Tibial artery (tissue), 4 donors: Measurements from ENCODE around the gene CKAP2L.

Experiments
- DNase-seq, 2 donors: peaks; one replicate each; pipeline ENCODE4 v3.0.0-alpha.2; 2019
- H3K27ac ChIP-seq, 2 donors: fragments of 200-600 bp; sonication (generic) in 1 of 2; 1 replicate in 1 of 2; 2 replicates in 1 of 2; pipeline ENCODE4 v1.5.1; 2018 to 2019; ENCODE audit warnings: mild to moderate bottlenecking in 1 of 2
- H3K27me3 ChIP-seq, 2 donors: fragments of 200-600 bp; sonication (generic) in 1 of 2; one replicate each; pipeline versions ENCODE4 v1.5.1 to v1.6.0; 2016 to 2019
- H3K36me3 ChIP-seq, 3 donors: fragments of 200-600 bp; sonication (generic) in 2 of 3; one replicate each; pipeline ENCODE4 v1.5.1; 2016 to 2019; ENCODE audit warnings: mild to moderate bottlenecking in 2 of 3
- H3K4me1 ChIP-seq, 4 donors: fragments of 200-600 bp; sonication (generic) in 2 of 4; 1 replicate in 3 of 4; 2 replicates in 1 of 4; pipeline ENCODE4 v1.5.1; 2016 to 2019
- H3K4me3 ChIP-seq, 2 donors: fragments of 200-600 bp; sonication (generic) in 1 of 2; 1 replicate in 1 of 2; 2 replicates in 1 of 2; pipeline ENCODE4 v1.5.1; 2018 to 2019; ENCODE audit warnings: mild to moderate bottlenecking in 2 of 2
- H3K9me3 ChIP-seq, 3 donors: fragments of 200-600 bp; sonication (generic) in 1 of 3; one replicate each; pipeline ENCODE4 v1.5.1; 2016 to 2019
- CTCF ChIP-seq, 2 experiments: fragments of 200-600 bp in 1 of 2; fragments of 450-650 bp in 1 of 2; IDR thresholded peaks; one replicate each; pipeline ENCODE4 v1.5.1; 2017 to 2019; ENCODE audit warnings: antibody characterized with exemption in 2 of 2, mild to moderate bottlenecking in 1 of 2, moderate library complexity in 1 of 2
- intact Hi-C: fragments of 100-400 bp; cut with DNase I; formaldehyde crosslinking; loops from one replicate; pipeline ENCODE4 v1.15.0; 2023; ENCODE audit warnings: low total_unique reads

The CKAP2L gene, protein sequence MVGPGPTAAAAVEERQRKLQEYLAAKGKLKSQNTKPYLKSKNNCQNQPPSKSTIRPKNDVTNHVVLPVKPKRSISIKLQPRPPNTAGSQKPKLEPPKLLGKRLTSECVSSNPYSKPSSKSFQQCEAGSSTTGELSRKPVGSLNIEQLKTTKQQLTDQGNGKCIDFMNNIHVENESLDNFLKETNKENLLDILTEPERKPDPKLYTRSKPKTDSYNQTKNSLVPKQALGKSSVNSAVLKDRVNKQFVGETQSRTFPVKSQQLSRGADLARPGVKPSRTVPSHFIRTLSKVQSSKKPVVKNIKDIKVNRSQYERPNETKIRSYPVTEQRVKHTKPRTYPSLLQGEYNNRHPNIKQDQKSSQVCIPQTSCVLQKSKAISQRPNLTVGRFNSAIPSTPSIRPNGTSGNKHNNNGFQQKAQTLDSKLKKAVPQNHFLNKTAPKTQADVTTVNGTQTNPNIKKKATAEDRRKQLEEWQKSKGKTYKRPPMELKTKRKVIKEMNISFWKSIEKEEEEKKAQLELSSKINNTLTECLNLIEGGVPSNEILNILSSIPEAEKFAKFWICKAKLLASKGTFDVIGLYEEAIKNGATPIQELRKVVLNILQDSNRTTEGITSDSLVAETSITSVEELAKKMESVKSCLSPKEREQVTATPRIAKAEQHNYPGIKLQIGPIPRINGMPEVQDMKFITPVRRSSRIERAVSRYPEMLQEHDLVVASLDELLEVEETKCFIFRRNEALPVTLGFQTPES

DNA sequence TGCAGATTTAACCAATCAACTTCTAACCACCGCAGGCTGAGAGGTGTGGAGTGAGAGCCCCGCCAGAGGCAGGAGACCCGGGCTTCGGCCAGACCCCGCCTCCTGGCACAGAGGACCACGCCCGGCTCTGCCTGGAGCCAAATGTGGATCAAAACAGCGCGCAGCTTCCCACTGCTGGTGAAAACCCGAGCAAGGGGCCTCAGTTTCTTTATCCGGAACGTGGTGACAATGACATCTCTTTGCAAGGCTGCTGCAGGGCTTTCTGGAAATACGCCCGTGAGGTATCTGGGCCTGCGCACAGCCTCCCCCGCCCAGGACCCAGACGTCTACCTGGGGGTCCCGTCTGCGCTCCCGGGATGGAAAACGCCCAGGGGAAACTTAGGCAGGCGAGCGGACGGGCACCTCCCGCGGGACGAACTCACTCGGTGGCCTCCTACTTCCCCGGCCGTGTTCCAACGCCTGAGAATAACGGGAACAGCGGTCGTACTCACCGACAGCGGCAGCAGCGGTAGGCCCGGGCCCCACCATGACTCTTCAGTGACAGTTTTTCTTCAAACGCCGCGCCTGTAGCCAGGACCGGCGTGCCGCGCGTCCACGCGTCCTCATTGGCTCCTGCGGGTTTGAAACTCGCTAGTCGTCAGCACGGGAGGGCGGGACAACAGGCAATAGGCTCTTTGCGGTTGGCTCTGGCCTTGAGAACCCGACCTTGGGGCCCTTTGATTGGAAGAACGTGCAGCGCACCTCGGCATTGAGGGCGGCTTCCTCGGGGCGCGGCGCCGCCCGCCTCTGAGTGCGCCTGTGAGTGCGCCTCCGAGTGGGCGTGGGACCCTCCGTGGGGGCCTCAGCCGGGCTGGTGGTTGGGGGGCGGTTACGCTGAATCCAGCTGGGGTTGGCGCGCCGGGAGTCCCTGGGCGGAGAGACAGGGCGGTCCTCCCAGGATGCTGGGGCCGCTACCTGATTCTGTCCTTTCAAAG is at the start of gene CKAP2L:
TSS of gene CKAP2L (minus strand) at position 539 of the 974 bp plus-strand sequence. CDS start at position 528, 11 bp downstream.
- Histone ChIP-seq H3K4me1 (peaks cover 0 to 14% (median 9%) of the 10 kb centered on the region in 4 donors), H3K9me3 (no peaks in the 10 kb centered on the region), H3K27ac (peak within 1 kb of the TSS; percentile 19 to 35), H3K4me3 (peak within 1 kb of the TSS; percentile 62 to 69), H3K36me3 (no peaks in the 10 kb centered on the region), H3K27me3 (no peaks in the 10 kb centered on the region)
- no peak for TF ChIP-seq CTCF (IDR thresholded peaks at IDR 0.05)
- DNase-seq, result peak; percentile 94 to 95
- intact Hi-C loops, result no loop called here

DNA sequence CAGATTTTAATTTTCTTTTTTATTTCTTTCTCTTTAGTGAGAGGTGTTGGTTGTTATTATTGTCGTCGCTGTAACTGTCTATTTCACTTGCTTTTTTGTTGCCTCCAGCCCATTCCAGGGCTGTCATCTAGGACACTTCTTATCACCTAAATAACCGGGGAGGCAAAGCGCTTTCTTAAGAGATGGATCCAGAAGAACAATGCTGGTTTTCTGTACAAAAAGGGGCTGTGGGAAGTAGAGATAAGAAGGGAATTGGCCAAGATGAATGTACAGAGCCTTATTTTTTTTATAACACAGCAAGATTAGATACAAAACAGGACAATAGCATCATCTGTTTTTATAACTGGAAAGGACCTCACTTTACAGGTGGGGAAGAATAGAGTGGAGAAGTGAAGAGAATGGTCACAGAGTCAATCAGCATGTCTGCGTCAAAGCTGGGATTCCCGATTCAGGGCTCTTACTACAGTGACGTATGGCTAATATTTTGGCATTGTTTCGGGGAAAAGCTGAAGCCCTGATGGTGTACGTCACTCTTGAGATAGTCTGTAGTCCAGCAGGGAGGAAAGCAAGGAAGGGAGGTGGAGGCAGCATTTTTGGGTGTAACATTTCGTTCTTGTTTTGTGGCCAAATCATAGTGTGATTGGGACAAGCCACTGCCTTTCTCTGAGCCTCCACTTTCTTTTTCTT is 49.0 kb upstream of the CKAP2L start:
- H3K4me1 ChIP-seq, result peaks cover 0 to 10% (median 0%) of the 10 kb centered on the region in 4 donors
- intact Hi-C loops, result no loop called here

DNA sequence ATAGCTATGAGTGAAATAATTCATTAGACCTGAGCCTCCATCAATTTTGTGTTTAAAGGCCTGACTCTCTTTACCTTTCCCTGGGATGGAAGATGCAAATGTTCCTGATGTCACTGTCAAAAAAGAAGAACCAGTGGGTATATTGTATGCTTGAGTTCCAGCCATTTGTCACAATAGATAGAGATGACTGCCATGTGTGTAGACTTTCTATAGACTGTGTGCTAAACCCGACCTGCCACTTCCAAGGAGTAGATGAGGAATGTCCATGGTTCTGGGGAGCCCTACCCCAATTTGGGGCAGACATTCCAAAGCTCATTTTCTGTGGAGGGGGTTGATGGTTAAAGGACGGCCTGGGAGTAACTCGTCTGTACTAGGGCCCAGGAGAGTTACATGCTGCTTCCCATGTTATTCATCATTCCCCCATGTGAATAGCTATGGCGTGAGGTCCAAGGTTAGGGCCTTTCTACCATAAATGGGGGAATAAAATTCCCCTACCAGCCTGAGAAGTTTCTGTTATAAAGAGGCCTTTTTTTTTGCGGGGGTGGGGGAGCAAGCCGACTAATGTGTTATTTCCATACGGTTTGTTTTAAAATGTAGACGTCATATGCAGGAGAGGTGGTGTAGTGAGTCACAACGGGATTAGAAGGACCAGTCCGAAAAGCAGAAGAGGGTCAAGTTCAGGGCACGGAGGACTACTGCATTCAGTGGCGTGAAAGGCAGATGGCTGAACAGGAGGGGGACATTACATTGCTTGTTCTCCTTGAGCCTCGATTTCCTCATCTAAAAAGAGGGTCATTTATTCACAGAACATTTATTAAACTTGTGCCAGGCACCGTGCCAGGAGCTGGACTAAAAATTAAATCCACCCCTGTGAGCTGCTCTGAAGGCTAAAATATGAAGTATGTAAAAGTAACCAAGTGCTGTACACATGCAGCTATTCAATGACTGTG is 48.2 kb upstream of the CKAP2L start:
- no peak for TF ChIP-seq CTCF (IDR thresholded peaks at IDR 0.05)
- intact Hi-C loops, result no loop called here
- Histone ChIP-seq H3K9me3 (no peaks in the 10 kb centered on the region), H3K36me3 (no peaks in the 10 kb centered on the region), H3K4me1 (peaks cover 0 to 10% (median 0%) of the 10 kb centered on the region in 4 donors), H3K27me3 (no peaks in the 10 kb centered on the region), H3K27ac (no peak overlapping the region), H3K4me3 (no peak overlapping the region)
- DNase-seq, result no peak

More for the DNA sequence above, 49.0 kb upstream of the CKAP2L start:
- no peak for TF ChIP-seq CTCF (IDR thresholded peaks at IDR 0.05)
- Histone ChIP-seq H3K27ac (no peak overlapping the region), H3K36me3 (no peaks in the 10 kb centered on the region), H3K27me3 (no peaks in the 10 kb centered on the region), H3K9me3 (no peaks in the 10 kb centered on the region), H3K4me3 (no peak overlapping the region)
- no peak for DNase-seq

GRCh38 chr2:112811841-112812306 is 47.5 kb upstream of the CKAP2L start:
- Histone ChIP-seq H3K4me3 (no peak overlapping the region), H3K27ac (no peak overlapping the region), H3K4me1 (peaks cover 0 to 10% (median 0%) of the 10 kb centered on the region in 4 donors), H3K27me3 (no peaks in the 10 kb centered on the region), H3K9me3 (no peaks in the 10 kb centered on the region), H3K36me3 (no peaks in the 10 kb centered on the region)
- intact Hi-C loops, result no loop called here
- DNase-seq, result no peak
- TF ChIP-seq CTCF (IDR thresholded peaks at IDR 0.05), result no peak
